ENCODE results near the gene VRK1.

Gene VRK1

GRCh38 chr14:96920820-96921219 is 123.6 kb downstream of the VRK1 start:
- DNase-seq (ENCODE audit: low read depth in 2 of 2): no peak

GRCh38 chr14:96922986-96923385 is 125.8 kb downstream of the VRK1 start:
- DNase-seq (ENCODE audit: low read depth in 2 of 2): no peak

GRCh38 chr14:96925422-96925821 is 128.2 kb downstream of the VRK1 start:
- DNase-seq (ENCODE audit: low read depth in 2 of 2): no peak

GRCh38 chr14:96926001-96926400 is 128.8 kb downstream of the VRK1 start:
- no peak for DNase-seq (ENCODE audit: low read depth in 2 of 2)

- no peak for DNase-seq (ENCODE audit: low read depth in 2 of 2)
These were observed 131.7 kb downstream of the VRK1 start for GRCh38 chr14:96928779-96929380.

- DNase-seq (ENCODE audit: low read depth in 2 of 2): no peak
These were observed 132.8 kb downstream of the VRK1 start for GRCh38 chr14:96929950-96930349.

GRCh38 chr14:96930526-96930925 is 133.3 kb downstream of the VRK1 start:
- DNase-seq (ENCODE audit: low read depth in 2 of 2): no peak
